Measurements from ENCODE around the gene RPUSD3. TPM values are rescaled to one million over a fixed set of nuclear protein-coding genes. Genes with fewer than 3 reads are reported as not detected.

The RPUSD3 gene
- total RNA-seq, 1 experiment from 2014 or later = 46.9 TPM

DNA sequence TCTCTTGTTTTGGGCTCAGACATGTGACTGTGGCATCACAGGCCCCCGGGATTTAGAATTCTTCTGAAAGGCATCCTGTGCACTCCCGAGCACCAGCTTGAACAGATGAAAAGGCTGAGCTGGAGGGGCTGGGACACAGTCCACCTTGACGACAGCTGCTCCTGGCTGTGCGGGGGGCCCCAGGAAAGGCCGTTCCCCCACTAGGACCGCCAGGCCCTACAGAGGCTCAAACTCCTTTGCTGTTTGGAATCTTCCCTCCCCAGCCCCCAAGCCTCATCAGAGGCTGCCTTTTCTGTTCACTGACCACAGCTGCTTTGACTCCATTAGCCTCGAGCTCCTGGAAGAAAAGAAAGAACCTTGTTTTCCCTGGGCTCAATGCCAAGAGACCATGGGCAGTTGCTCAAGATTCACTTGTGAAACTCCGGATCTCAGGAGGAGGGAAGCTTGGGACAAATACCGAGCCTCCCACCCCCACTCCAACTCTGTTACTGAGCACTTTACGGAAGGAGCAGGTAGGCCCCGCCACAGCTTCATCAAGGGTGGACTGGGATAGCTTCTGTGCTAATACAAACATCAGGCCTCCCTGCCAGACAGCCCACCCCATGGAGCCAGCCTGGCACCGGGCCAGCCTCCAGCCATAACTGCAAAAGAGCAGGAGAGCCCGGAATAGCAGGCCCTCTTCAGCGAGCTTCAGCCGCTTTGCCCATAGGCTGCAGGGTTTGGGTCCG lies 20.6 kb upstream of the RPUSD3 start:
- H3K9me3 ChIP-seq (ENCODE audit: low read depth, low read length, poor library complexity, severe bottlenecking) = no peaks in the 10 kb centered on the region
- no TSS peak for BruUV-seq (replicated peaks)
- H3K4me1 ChIP-seq (ENCODE audit: insufficient read depth, low read length, poor library complexity, severe bottlenecking) = peaks cover 9% of the 10 kb centered on the region
- intact Hi-C loops (cut with micrococcal nuclease; ENCODE audit: unreplicated experiment) = no loop called here
- no peak overlapping the region for H3K4me3 ChIP-seq (ENCODE audit: low read depth, low read length, poor library complexity, severe bottlenecking)
- no peak for TF ChIP-seq EZH2 (IDR thresholded peaks at IDR 0.05; ENCODE audit: borderline replicate concordance, low read depth, low read length, poor library complexity, severe bottlenecking)
- TF ChIP-seq, protein P1, sequence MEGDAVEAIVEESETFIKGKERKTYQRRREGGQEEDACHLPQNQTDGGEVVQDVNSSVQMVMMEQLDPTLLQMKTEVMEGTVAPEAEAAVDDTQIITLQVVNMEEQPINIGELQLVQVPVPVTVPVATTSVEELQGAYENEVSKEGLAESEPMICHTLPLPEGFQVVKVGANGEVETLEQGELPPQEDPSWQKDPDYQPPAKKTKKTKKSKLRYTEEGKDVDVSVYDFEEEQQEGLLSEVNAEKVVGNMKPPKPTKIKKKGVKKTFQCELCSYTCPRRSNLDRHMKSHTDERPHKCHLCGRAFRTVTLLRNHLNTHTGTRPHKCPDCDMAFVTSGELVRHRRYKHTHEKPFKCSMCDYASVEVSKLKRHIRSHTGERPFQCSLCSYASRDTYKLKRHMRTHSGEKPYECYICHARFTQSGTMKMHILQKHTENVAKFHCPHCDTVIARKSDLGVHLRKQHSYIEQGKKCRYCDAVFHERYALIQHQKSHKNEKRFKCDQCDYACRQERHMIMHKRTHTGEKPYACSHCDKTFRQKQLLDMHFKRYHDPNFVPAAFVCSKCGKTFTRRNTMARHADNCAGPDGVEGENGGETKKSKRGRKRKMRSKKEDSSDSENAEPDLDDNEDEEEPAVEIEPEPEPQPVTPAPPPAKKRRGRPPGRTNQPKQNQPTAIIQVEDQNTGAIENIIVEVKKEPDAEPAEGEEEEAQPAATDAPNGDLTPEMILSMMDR (conservative IDR thresholded peaks at IDR 0.05; ENCODE audit: low read depth, low read length) = no peak
- ChIA-PET CTCF (interaction anchor here (0.5 kb wide), 1 partner anchor 68 kb away, joined by 5 read pairs; no protein-coding TSS in a partner anchor), POLR2A (ENCODE audit: low non-redundant PET) (no interaction called here)
- peak overlapping the region; percentile 21 for H3K27ac ChIP-seq (ENCODE audit: low read depth, low read length, poor library complexity, severe bottlenecking)
- DNase-seq (ENCODE audit: low spot score) = peak; percentile 68
- H3K27me3 ChIP-seq (replicated peaks; ENCODE audit: insufficient read depth, low read depth, low read length, poor library complexity) = no peaks in the 10 kb centered on the region
- no peaks in the 10 kb centered on the region for H3K36me3 ChIP-seq (ENCODE audit: insufficient read depth, low read length, poor library complexity, severe bottlenecking)

DNA sequence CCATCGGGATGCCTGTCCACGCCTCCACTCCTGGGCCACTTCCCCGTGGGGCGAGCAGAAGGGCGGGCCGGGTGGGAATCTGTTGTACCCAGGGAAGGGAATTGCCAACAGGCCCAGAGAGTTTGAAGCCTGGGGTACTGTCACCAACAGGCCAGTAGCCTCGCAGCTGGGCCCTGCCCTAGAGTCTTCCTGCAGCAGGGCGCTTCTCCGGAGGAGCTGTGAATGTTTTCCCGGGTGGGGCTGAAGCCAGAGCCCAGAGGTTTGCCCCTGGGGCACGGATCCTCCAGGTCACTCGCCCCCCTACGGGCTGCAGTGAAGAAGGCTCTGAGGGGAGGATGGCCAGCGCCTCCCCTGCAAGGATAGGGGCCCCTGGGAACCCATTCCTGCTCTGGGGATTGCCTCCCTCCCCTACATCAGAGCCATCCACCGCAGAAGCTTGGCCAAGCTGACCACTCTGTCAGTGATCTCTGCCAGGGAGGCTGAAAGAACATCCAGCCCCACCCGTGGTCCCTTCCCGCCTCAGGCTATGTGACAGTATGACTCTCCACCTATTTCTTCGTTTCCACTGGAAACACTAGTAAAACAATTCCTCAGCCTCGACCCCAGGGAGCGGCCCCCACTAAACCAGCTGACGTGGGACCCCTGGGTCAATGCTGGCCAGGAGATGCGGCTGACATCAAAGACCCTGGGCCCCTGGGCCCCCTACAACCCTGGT lies 19.4 kb upstream of the RPUSD3 start:
- CTCF ChIA-PET = no interaction called here
- BruUV-seq (replicated peaks) = no TSS peak
- DNase-seq (ENCODE audit: low spot score) = no peak
- POLR2A ChIA-PET (ENCODE audit: low non-redundant PET) = no interaction called here
- H3K27ac ChIP-seq (ENCODE audit: low read depth, low read length, poor library complexity, severe bottlenecking) = no peak overlapping the region
- TF ChIP-seq, protein P1 (conservative IDR thresholded peaks at IDR 0.05; ENCODE audit: low read depth, low read length) = no peak
- no peak for TF ChIP-seq EZH2 (IDR thresholded peaks at IDR 0.05; ENCODE audit: borderline replicate concordance, low read depth, low read length, poor library complexity, severe bottlenecking)
- H3K9me3 ChIP-seq (ENCODE audit: low read depth, low read length, poor library complexity, severe bottlenecking) = no peaks in the 10 kb centered on the region
- H3K4me3 ChIP-seq (ENCODE audit: low read depth, low read length, poor library complexity, severe bottlenecking) = no peak overlapping the region
- no peaks in the 10 kb centered on the region for H3K27me3 ChIP-seq (replicated peaks; ENCODE audit: insufficient read depth, low read depth, low read length, poor library complexity)
- H3K4me1 ChIP-seq (ENCODE audit: insufficient read depth, low read length, poor library complexity, severe bottlenecking) = peaks cover 9% of the 10 kb centered on the region
- intact Hi-C loops (cut with micrococcal nuclease; ENCODE audit: unreplicated experiment) = no loop called here
- H3K36me3 ChIP-seq (ENCODE audit: insufficient read depth, low read length, poor library complexity, severe bottlenecking) = no peaks in the 10 kb centered on the region

GRCh38 chr3:9862391-9863057 lies 18.7 kb upstream of the RPUSD3 start:
- peaks cover 9% of the 10 kb centered on the region for H3K4me1 ChIP-seq (ENCODE audit: insufficient read depth, low read length, poor library complexity, severe bottlenecking)
- H3K4me3 ChIP-seq (ENCODE audit: low read depth, low read length, poor library complexity, severe bottlenecking) = no peak overlapping the region
- no peak for DNase-seq (ENCODE audit: low spot score)
- BruUV-seq (replicated peaks) = no TSS peak
- no peak overlapping the region for H3K27ac ChIP-seq (ENCODE audit: low read depth, low read length, poor library complexity, severe bottlenecking)
- ChIA-PET POLR2A (ENCODE audit: low non-redundant PET) (no interaction called here), CTCF (no interaction called here)
- TF ChIP-seq, protein P1 (conservative IDR thresholded peaks at IDR 0.05; ENCODE audit: low read depth, low read length) = no peak
- TF ChIP-seq EZH2 (IDR thresholded peaks at IDR 0.05; ENCODE audit: borderline replicate concordance, low read depth, low read length, poor library complexity, severe bottlenecking) = no peak
- H3K27me3 ChIP-seq (replicated peaks; ENCODE audit: insufficient read depth, low read depth, low read length, poor library complexity) = no peaks in the 10 kb centered on the region
- intact Hi-C loops (cut with micrococcal nuclease; ENCODE audit: unreplicated experiment) = no loop called here
- H3K36me3 ChIP-seq (ENCODE audit: insufficient read depth, low read length, poor library complexity, severe bottlenecking) = no peaks in the 10 kb centered on the region
- H3K9me3 ChIP-seq (ENCODE audit: low read depth, low read length, poor library complexity, severe bottlenecking) = no peaks in the 10 kb centered on the region
